T follicular helper cell (primary cell): ENCODE results near the gene SESN1.

Source experiments
- DNase-seq: peaks from one replicate; pipeline ENCODE4 v3.0.0-alpha.2; 2020; ENCODE audit warnings: low read depth

The SESN1 gene

DNA sequence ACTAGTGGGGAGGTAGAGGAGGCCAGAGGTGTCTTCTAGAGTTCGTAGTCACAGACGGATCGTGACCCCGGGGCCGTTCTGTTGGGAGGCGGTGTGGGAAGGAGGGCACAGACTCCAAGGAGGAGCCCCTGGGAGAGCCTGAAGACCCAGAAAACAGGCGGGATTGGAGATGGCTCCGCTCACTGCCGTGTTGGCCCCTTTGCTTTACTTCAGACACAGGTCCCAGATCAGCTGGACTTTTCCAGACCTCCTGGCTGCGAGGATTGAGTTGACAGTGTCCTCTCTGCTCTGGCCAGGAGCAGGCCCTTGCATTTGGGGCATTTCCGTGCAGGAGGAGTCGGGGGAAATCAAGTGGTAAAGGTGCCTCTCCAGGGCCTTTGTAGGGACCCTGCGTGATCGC is 133.6 kb downstream of the SESN1 start:
- no peak for DNase-seq

DNA sequence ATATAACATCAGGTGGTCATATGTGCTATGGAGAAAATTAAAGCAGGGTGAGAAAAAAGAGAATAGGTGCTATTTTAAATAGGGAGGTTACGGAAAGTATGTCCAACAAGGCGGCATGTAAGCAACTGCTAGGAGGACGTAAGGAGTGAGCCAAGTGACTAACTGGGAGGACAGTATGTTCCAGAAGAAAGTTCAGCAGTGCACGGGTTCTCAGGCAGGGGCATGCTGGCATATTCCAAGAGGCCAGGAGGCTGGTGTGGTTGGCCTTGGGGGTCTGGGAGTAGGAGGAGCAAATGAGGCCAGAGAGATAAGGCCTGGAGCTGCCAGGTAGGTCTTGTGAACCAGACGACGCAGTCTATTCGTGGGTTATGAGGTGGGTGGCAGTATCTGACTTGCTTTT is 134.0 kb downstream of the SESN1 start:
- no peak for DNase-seq

DNA sequence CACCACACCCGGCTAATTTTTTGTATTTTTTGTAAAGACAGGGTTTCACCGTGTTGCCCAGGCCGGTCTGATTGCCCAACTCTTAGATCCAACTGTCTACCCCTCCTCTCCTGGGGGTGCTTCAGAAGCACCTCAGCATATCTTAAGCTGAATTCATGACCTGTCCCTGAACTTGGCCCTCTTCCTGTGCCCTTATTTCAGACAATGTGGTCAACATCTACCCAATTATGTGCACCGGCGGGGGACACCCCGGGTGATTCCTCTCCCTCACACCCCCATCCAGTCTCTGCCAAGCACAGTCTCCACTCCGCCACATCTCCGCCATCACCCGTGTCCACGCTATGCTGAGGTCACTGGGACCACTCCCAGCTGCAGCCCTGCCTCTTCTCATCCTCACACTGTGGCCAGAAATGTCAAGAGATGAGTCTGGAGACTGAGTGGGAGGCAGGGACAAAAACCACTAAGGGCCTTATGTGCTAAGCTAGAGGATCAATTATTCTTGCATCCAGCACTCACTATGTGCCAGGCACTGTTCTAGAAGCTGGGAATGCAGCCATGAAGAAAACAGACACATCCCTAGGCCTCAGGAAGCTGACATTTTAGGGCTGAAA is 134.6 kb downstream of the SESN1 start:
- no peak for DNase-seq

DNA sequence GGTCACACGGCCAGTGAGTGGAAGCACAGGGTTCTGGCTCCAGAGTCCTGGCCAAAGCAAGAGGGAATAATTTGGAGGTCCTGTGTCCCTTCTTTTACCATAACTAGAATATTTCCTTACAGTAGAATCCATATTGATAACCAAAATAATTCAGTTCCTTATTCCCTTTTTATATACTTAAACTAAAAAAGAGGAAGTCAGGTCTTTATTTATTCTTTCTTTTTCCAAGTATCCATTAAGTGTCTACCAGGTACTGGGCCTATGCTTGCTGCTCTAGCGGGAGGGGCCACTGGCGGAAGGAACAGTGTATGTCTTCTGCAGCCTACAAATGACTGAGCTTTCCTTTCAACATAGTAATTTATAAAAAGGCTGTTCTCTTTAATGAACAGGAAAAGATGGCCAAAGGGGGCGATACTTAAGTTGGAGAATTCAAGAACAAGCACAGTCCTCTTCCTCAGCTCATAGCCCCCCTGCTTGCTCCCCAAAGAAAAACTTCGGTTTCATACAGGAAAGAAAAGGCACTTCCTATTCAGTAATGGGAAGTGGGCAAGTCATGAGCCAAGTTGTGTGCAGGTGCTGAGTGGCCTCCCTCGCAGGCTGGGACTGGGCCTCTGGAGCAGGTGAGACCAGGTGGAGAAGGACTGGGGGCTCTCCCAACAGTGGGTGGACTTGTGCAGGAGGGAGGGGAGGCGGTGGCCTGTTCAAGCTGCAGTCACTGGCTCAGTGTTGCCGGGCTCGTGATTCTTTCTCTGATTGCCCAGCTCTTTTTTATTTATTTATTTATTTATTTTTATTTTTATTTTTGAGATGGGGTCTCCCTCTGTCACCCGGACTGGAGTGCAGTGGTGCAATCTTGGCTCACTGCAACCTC is 135.5 kb downstream of the SESN1 start:
- no peak for DNase-seq

DNA sequence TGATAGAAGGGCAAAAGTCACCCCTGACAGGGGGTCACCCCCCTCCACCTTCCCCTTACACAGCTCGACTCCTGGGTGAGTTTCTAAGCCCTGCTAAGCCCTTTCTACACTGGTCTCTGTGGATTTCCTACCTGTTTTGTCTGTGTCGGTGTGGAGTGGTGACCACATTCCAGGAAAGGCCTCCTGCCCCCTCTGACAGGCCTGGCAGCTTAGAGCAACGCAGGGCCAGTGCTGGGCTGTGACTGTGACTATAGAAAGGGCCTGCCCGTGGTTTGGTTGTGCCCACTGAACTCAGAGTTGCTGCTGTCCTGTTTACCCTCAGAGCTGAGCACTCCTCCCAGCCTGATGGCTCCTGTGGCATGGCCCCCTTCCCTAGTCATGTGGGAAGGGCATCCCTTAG is 137.4 kb downstream of the SESN1 start:
- DNase-seq: no peak

DNA sequence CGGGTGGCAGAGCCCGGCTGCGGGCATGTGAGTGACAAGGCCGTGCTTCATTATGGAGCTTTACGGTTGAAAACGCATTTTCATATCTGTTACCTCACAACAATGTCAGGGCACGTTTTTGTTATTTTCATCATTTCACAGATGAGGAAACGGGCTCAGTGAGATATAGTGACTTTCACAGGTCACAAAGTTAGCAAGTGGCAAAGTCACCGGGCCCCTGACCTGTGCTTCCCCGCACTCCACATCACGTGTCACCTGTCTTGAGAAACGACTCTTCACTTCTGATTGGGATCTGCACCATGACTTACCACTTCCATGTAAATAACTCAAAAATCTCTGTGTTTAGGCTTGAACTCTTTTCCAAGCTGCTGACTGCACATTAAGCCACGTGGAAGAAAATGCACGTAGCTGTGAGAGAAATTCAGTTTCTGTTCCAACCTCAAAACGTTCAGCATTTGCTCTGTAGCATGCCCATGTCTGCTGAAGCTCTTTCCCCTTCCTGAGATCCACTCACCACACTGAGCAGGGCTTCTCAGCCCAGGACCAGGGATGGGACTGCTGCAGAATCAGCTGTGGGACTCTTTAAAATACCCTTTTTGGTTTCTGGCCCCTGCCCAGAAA is 139.2 kb downstream of the SESN1 start:
- DNase-seq: no peak

DNA sequence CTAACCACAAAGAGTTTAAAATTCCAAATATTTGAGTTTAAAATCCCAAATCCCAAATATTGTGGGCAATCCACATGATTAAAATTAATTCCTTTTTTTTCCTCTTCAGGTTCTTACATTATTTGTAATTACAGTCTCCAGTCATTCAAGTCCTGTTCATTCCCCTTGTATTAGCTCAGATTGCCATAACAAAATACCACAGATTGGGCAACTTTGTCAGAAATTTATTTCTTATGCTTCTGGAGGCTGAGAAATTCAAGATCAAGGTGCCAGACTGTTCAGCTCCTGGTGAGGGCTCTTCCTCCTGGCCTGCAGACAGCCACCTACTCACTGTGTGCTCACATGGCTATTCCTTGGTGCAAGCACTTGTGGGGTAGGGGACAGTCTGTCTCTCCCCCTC is 141.0 kb downstream of the SESN1 start:
- DNase-seq: no peak

DNA sequence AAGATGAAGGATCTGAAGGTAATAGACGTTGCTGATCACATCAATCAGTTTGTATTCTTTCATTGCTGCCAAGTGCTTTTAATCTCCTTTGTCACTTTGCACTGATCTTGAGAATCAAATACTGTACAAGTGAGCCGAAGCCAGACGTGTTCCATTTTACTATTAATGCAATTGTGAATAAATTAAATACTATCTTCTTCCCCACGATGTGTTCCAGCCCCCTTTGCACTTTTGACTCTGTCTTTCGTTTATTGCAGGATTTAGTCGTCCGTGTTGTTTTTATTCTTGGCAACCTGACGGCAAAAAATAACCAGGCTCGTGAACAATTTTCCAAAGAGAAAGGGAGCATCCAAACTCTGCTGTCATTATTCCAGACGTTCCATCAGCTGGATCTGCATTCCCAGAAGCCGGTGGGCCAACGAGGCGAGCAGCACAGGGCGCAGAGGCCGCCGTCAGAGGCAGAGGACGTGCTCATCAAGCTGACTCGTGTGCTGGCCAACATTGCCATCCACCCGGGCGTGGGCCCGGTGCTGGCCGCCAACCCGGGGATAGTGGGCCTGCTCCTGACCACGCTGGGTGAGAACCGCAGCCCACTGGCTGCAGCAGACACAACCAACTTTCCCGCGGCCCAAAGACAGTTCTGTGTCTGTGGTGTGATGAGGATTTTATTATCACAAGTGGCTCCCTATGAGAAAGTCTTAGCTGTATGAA is 141.7 kb downstream of the SESN1 start:
- DNase-seq: no peak

DNA sequence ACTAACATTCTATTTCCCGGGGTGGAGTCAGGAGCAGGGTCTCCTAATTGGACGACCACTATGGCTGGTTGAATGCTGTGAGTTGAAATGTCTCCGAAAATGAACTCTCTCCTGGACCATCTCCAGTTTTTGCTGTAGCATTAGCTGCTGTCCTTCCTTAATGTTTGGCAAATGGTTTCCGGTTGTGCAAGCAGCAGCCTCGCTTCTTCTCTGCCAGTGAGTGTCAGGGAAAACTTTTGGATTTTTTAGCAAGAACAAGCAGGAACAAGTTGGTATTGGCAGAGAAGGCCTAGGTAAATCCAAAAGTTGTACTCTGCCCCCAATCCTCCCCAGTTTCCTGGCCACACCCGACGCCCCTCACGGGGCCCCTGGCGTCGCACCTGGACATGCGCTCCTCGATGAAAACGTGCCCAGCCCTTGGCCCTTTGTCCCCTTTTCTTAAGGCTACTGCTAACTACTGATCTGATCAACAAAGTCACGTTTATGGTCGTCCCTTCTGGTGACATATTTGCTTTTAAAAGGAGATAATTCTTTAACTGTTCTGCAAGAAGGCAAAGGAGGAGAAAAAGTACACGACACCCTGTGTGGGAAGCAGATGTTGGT is 143.2 kb downstream of the SESN1 start:
- no peak for DNase-seq

DNA sequence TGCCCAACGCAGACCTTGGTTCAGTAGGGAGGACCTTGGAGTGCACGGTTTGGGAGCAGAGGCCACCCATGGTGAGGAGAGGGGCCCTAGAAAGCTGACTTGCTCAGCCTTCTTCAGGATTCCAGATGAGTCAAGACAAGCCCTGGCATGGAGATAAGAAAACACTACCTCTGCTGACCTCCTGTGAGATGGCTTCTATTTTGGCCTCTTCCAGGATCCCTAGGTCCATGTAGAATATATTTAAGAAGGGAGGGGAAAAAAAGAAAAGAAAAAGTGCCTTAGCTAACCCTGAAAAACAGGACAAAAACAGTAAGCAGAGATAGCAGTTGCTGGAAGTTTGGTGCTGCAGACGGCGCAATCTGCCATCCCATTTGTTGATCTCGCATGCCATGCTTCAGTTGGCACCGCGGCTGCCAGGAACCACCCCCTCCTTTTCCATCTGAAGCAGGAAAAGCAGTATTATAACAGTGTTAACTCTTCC is 146.4 kb downstream of the SESN1 start:
- DNase-seq: no peak

DNA sequence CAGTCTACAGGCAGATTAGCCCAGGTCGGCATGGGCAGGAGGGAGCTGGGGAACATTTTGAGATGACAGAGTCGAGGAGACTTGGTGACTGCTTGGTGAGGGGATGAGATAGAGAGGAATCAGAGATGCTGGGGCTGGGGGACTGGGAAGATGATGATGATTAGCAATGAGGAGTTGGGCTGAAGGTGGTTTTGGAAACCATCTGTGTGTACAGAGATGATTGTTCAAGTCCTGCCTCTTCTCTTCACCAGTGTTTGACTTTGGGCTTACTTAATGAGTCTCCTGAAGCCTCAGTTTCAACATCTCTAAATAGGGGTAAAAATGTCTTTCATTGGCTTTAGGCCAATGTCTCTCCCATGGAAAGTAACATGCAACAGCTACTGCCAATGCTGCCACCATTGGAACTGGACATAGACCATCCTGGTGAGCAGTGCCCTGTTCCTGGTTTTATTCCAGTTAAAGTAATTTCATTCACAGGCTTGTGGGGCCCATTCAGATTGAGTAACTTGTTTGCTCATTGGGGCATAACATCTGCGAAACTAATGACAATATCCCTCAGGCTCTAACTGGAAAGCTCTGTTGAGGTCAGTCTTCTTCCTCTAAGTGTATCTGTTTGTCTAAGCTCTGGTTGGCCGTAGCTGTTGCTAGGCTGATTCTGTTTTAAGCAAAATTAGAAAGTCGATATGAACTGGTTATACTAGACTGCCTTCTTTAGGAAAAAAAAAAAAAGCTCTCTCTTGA is 147.4 kb downstream of the SESN1 start:
- DNase-seq: no peak

DNA sequence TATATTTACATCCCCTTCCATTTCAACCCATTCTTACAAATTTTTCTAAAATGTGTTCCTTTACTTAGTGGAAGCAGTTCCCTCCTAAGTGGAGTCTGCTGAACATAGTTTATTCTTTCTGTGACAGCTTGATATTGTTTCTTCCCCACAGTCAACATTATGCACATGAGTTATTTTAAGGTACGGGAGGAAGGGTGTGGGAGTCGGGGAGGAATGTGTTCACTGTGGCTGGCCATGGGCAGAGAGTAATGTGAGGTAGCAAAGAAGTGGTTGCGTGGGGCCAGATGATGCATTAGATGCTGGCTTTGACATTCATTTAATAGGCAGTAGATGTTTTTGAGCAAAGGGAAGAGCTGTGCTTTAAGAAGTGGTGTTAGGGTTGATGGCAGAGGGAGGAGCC is 148.0 kb downstream of the SESN1 start:
- no peak for DNase-seq

DNA sequence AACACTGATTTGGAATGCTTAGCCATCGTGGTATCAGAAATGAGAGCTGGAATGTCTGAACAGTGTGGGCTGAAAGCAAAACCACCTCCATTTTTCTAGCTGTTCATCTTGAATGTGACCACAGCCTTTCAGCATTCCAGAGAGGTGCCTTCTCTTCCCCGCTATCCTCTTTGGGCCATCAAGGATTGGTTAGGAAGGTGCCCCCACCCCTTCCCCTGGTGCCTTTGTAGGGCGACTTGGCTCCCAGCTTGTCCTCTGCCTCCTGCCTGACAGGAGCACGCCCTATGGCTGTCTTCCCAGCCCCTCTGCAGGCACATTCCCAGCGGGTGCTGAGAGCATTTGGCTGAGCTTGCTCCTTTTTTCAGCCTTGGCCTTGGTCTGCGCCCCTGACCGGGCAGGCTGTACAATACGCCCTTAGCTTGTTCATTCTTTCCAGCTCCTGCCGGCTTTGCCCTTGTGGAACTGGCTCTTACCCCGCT is 148.9 kb downstream of the SESN1 start:
- no peak for DNase-seq

DNA sequence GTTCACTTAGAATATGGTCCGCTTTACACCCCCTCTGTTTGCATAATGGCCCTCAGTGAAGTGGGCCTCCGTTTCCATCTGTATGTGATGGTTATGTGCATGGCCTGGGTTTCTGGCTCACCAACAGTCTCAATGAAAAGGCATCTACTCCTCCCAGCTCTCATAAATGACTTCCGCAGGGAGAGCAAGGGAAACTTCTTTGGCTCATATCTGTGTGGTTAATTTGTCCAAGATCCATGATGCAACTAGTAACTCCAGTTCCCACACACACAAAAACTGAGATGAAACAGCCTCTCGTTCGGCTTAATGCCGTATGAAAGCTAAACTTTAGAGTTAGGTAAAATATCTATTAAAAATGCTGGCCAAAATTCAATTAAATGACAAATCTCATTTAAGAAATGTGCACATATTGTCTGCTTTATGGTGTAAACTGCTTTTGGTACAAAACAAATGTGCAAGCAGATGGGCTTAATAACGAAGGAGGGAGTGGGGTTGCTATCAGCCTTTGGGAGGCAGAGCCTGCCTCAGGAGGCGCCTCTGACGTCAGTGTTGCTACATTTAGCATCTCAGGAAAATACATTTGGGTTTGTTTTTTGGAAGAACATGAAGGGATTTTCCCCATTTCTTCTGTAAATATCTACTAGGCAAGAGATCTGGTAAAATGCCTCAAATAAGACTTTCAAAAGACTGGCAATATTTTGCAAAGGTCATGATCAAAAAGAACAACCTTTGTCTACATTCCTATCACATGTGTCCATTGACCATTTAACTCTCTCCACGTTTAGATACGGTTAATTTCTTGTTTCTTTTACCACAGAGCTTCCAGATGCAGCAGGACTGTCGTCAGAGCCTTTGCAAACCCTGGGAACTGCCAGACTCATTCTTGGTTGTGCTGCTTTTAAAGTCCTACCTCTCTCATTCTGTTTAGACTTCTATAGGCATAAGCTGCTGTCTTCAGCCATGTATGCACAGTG is 149.7 kb downstream of the SESN1 start:
- DNase-seq: no peak

DNA sequence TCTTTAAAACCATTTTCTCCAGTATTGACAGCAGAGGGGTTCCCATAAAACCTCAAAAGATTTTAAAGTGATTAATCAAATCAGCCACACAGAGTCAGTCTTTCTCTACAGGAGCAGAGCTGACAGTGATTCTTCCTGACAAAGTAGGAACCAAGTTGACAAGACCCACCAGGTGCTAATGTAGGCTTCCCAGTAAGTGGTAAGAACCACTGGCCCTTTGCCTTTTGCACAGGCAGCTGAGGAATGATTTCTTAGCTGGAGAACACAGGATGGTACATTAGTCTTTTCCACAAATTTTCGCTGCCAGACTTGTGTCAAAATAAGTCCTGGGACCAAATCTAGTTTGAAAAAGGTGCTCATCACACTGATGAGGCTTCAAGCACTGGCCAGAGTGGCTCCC is 150.6 kb downstream of the SESN1 start:
- no peak for DNase-seq

DNA sequence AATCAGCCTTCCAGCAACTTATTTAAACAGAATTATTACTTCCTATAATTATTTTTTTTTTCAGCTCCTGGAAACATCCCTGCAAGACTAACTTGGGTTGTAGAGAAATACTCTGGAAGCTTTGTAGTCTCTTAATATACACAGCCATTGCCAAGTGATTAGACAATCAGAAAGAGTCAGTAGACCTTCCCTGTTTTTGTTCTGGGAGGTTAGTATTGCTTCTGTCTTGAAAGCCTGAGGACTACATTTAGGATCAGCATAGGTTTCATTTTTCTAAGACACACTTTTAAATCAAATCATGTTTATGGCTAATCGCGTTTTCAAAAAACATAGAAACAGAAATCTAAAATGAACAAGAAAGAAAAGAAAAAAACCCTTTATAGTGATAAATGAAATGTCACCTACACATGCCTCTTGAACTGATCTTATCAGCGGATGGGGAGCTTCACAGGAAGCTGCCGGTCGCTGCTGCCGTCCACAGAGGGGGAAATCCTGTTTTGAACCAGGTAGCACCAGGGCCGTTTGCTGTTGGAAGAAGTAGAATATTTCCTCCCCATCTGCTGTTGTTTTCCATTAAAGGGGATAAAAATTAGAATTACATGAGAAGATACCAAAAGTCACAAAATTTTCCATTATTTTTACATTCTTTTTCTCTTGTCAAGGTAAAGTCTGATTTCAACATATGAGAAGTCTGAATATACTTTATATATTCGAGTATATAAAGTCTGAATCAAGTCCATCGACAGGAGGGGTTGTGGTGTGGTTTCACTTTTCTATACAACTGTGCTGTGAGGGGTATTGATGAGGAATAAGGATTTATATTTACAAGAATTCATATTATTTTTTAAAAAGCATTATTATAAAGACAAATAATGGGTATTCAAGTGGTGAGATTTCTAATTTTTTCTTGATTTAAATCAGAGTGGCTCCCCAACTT is 151.8 kb downstream of the SESN1 start:
- DNase-seq: peak; percentile 39

DNA sequence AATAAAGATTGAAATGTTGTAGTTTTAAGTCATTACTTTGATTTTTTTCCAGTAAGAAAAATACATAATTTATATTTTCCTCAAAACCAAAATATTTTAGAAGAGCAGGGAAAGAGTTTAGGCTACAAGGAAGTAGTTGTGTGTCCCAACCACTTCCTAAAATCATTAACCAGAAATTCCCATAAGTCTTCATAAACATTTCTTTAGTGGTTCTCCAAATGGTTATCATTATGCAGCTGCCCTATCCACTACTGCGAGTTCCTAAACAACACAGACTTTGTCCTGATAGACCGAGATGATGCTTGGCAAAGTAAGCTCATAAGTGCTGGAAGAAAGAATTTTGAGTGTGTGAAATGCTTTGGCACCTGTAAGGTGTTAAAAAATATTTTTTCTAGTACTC is 152.8 kb downstream of the SESN1 start:
- DNase-seq: no peak

DNA sequence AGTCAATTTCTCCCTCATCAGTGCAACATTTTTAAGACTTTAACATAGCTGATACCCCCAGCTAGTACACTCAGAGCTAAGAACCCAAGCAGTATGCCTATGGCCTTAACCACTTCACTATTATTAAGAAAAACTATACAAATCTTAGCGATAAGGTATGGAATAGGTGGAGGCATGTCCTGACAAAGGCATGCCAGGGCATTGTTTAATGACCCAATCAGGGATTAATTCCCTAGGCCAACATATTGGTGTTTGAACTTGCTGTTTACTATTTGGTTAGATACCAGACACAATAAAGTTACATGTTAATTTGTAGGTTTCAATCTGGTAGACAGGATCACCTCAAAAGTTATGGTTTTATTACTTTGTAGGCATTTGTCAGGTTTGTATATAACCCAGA is 153.4 kb downstream of the SESN1 start:
- DNase-seq: no peak

DNA sequence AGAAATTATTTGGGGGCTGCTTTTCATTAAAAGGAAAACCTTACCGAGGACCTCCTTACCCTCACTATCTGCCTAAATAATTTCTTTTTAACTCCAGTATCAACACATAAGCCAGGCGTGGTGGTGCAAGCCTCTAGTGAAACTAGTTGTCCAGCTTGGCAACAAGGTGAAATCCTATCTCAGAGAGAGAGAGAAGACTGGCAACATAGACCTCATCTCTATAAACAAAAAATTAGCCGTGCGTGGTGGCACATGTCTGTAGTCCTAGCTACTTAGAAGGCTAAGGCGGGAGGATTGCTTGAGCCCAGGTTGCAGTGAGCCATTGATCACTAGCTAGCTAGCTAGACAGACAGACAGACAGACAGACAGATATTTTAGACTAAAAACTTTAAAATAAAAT is 153.9 kb downstream of the SESN1 start:
- DNase-seq: no peak
